LNCAP (cell line): ENCODE measurements around the gene SELENOO.

Experiments
- CTCF ChIP-seq: fragments of 450-650 bp; IDR thresholded peaks from 2 replicates; pipeline ENCODE4 v1.5.1; 2017; ENCODE audit warnings: mild to moderate bottlenecking

Gene SELENOO

DNA sequence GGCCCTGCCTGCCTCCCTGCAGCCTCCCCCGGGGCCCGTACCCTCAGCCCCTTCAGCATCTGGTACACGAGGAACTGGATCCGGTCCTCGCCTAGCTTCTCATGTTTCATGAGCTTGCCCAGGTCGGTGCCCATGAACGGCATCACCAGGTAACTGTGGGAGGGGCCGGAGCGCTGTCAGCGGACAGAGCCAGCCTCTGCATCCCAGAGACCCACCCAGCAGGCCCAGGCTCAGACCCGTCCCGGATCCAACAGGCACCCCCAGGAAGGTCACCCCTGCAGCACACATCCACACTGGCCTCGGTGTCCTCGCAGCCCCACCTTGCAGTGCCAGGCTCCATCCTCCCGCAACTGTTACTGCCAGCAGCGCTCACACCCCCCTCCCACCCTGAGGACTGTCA is 56.2 kb downstream of the SELENOO start:
- no peak for TF ChIP-seq CTCF

DNA sequence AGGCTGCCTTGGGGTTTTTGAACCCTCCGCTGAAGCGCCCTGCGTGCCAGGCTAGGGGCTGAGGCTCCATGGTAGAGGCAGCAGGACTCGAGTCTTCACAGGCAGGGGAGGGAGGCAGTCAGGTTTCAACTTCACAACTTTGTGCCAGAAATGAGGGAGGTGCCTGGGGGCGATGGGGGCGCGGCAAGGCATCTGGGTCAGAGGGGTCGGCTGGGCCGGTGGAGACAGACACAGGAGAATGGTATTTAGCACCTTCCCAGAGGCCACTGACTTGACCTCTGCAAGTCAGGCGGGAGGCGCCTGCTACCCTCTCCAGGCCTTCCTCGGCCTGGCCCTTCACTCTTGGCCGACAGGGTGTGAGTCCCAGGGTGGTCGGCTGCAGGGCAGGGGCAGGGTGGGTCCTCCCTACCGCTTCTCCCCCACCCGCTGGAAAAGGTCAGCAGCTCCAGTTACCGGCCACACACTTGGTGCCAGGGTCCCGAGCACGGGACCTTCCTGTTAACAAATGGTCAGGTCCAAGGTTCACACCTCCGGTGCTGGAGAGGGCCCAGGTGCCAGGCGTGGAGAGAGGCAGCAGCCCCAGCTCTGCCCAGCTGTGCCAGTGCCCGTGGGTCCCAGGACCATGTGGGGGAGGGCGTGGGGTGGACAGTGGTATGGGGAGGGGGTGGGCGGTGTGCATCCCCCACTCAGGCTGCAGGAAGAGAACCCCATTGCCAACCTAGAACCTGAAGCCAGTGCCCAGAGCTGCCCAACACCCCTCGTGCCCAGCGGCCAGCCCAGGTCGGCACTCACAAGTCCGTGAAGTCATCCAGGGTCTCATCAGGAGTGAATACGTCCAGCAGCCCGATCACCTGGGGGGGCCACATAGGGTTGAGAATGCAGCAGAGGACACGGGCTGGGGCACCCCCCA is 56.9 kb downstream of the SELENOO start:
- no peak for TF ChIP-seq CTCF

- no peak for TF ChIP-seq CTCF
Measured at GRCh38 chr22:50258361-50259292, 57.8 kb downstream of the SELENOO start.

GRCh38 chr22:50259302-50259701 is 58.5 kb downstream of the SELENOO start:
- TF ChIP-seq CTCF: no peak

DNA sequence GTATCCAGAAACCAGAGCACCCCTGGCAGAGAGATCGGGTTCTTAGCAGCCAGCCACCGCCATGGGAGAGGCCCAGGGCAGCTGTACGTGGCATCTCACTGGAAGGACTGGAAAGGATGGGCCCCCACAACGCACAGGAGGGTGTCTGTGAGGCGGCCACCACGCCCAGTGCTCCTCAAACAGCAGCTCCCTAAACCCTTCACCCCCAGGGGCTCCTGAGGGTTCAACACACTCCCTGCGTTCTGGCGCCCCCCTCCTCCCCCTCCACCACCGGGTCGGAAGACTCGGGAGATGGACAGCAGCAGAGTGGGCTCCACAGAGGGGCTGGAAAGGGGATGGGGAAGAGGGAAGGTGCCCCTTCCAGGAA is 59.6 kb downstream of the SELENOO start:
- TF ChIP-seq CTCF: no peak

- no peak for TF ChIP-seq CTCF
Measured at GRCh38 chr22:50260801-50261614, 60.2 kb downstream of the SELENOO start.
